C4-2B (cell line): ENCODE data around the gene IQCE.

Source experiments
- ZFX ChIP-seq: fragments of 450-650 bp; IDR thresholded peaks from 2 replicates; pipeline ENCODE4 v1.6.1; 2017
- TF ChIP-seq, protein P1 (sequence below): fragments of 450-650 bp; conservative IDR thresholded peaks from 2 replicates; pipeline ENCODE4 v1.5.1; 2017; ENCODE audit warnings: mild to moderate bottlenecking

DNA sequence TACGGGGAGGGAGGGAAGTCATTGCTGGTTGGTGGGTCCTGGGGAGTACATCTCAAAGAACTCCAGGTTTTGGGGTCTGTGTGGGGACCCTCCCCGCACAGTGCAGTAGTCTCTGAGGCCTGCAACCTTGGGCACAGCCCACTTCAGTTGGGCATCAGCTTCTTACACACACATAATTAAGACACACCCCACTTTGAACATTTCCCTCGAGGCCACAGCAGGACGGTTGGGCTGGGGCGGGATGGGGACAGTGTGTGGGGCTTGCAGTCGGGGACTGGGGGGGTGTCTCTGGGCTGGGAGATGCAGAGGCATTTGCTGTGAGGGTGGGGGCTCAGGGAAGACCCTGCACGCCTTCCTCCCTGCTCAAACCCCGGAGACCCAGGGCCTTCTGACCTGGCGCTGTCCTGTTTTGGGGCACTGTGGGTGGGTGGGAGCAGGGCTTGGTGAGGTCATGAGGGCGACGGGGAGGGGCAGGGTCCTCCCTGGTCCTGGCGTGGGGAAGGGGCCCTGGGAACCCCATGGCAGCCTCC is 38.0 kb upstream of the IQCE start:
- TF ChIP-seq, protein P1, sequence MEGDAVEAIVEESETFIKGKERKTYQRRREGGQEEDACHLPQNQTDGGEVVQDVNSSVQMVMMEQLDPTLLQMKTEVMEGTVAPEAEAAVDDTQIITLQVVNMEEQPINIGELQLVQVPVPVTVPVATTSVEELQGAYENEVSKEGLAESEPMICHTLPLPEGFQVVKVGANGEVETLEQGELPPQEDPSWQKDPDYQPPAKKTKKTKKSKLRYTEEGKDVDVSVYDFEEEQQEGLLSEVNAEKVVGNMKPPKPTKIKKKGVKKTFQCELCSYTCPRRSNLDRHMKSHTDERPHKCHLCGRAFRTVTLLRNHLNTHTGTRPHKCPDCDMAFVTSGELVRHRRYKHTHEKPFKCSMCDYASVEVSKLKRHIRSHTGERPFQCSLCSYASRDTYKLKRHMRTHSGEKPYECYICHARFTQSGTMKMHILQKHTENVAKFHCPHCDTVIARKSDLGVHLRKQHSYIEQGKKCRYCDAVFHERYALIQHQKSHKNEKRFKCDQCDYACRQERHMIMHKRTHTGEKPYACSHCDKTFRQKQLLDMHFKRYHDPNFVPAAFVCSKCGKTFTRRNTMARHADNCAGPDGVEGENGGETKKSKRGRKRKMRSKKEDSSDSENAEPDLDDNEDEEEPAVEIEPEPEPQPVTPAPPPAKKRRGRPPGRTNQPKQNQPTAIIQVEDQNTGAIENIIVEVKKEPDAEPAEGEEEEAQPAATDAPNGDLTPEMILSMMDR, result no peak
- no peak for TF ChIP-seq ZFX
